HG03280 (cell line): ENCODE results near the gene PTGFRN.

Experiments used
- ATAC-seq: cut with Tn5 transposase; IDR thresholded peaks from one replicate; pipeline ENCODE4 v1.9.1; 2021; ENCODE audit warnings: mild to moderate bottlenecking, moderate library complexity; ENCODE audit not compliant: unreplicated experiment

The PTGFRN gene

DNA sequence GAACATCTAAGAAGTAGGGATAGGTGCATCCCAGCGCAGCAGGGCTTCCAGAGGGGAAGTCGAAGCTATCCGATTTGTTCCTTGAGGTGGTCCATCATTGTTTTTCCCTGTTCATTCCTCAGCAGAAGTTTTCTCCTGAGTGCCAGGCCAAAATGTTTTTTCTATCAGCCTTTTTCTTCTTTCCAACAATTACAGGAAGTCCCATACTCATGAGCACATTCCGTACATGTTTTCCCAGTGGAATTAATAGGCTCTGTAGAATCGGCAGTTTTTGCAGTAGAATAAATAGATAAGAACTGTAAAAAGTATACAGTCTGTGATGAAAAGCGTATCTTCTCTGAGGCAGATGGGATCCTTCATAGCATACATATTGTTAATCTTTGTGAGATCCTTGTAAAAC lies 116.6 kb downstream of the PTGFRN start:
- no peak for ATAC-seq

DNA sequence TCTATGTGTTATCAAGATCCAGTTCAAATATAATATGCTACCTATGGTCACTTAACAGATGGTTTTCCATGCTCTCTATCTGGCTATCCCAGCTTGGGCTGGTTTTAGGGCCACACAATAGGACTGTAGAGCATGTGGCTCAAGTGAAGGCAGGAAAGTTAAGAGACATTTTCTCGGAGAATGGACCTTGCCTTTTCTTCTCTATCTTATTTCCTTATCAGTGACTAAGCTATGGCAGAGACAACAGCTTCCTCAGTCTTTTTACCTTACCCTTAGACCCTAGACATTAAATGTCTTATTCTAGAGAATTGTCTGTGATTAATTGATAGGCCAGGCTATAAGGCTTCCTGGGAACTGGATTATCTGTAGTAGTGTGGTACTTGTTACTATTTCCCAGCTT lies 120.0 kb downstream of the PTGFRN start:
- no peak for ATAC-seq

DNA sequence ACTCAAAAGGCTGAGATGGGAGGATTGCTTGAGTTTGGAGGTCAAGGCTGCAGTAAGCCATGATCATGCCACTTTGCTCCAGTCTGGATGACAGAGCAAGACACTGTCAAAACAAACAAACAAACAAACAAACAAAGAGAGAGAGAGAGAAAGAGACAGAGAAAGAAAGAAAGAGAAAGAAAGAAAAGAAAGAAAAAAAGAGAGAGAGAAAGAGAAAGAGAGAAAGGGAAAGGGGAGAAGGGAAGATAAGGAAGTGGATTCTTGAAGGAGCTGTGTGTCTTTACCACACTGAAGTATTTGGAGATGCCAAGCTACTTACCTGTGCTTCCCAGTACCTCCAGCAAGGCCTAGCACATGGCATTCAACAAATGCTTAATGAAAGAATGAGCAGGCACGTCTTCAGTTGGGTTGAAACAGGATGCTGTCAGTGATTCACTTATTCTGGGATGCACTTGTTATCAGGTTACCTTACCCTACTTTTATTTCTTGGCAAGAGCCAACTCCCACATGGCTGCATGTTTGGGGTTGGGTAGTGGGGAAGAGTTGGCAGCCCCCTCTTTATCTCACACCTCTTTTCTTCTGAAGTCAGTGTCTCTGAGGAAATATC lies 120.7 kb downstream of the PTGFRN start:
- ATAC-seq = no peak

DNA sequence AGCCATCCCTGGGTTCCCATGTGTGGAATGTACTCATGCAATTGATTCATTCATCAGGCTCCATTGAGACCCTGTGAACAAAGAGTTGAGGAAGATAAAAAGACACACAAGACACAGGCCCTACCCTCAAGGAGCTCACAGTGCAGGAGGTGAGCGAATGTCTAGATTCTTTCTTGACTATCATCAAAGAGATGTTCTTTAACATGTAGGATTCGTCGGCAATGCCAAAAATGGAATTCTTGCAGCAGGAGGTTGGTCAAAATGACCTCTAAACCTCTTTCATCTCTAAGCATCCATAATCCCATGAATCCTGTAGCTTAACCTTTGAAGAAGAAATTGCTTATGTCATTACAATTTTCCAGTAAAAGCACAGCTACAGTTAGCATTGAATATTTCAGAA lies 122.5 kb downstream of the PTGFRN start:
- no peak for ATAC-seq

DNA sequence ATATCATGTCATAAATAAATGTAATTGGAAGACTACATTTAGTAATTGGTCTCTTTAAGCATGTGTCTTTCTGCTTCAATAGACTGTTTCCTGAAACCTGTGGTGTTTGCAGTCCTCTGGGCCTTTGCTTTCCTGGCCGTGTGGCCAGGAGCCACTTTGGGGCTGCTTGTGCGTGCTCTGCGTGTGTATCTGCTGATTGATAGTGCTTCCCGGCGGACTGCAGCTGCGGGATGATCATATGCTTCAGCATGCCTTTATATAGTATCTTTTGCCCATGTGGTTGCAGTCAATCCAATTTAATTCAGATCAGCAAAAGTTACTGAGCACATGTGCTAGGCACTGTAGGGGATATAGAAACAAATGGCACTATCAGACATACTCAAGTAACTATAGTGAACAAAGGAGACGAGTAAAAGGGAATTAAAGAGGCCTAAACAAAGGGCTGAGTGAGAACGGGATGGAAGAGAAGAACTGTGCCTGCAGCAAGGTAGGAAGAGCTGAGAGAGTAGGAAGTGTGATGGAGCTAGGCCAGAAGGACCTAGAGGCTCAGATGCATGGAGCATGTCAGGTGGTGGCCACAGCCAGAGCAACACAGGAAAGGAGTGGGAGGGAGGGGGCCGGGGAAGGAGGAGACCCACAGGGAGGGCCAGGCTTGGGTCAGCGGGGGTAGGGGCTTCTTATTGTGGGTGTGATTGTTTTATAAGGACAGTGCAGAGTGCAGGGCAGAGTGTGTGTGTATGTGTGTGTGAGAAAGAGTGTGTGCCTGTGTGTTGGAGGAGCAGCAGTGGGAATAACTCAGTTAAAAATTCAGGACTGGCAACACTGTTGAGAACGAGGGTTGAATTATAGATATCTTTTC lies 123.2 kb downstream of the PTGFRN start:
- no peak for ATAC-seq

DNA sequence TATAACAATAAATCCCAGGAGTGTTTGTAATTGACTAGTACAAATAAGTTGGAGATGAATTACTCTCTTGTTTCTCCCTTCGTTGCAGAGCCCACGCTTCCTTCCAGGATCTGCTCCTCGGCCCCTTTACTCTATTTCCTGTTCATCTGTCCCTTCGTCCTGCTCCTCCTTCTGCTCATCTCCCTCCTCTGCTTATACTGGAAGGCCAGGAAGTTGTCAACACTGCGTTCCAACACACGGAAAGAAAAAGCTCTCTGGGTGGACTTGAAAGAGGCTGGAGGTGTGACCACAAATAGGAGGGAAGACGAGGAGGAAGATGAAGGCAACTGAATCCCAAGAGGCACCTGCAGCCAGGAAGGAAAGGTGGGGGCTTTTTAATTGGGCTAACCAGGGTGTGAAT lies 124.1 kb downstream of the PTGFRN start:
- ATAC-seq = no peak

DNA sequence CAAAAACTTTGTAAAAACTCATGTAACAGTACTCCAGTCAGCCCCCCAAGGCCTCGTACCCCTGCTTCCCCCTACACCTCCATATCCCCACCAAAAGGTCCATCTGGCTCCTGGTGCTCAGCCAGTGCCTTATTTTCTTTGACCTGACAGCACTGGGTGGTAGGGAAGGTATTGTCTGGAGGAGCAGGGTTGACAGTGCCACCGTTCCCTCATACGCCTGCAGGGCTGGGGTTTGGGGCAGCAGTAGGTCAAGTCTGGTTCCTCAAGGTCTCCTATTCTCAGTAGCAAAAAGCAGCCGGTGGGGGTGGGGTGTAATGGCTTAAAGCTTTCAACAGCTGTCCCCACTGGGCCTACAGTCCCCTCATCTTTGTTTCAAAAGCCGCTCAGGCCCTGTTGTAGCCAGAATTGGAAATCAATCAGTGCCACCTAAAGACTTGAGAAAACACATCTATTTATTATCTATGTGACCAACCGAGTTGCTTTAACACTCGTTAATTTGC lies 125.1 kb downstream of the PTGFRN start:
- no peak for ATAC-seq

DNA sequence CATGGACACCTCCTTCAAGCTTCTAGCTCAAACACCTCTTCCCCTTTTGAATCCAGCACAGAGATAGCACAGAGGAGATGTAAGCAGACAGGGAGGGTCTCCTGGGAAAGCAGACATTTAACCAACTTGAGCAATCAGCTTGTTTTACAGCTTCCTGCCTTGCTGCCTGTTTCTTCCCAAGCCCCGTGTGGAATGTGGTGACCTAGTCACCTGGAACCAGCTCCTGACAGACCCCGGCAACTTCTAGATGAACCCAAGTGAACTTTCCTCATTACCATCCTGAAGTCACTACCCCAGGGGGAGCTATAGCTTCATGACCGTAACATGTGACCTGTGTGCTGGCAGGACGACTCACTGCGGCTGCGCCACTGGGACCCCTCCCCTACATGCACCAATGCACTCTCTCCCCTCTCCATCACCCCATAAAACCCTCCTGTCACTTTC lies 126.3 kb downstream of the PTGFRN start:
- no peak for ATAC-seq

DNA sequence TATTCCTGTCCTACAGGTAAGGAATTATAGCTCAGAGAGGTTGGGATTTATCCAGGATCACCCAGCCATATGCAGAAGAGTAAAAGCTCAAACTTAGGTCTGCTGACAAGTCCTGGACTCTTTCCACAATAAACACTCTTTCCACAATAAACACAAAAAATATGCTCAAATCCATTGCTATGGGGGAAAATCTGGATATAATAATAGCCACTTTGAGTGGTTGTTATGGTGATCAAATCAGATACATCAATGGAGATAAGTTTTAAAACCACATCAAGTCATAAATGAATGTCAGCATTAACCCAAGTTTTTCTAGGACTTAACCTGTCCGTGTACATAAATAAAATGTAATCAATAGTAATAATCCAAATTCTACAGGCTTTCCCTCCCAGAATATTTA lies 128.1 kb downstream of the PTGFRN start:
- ATAC-seq = no peak

DNA sequence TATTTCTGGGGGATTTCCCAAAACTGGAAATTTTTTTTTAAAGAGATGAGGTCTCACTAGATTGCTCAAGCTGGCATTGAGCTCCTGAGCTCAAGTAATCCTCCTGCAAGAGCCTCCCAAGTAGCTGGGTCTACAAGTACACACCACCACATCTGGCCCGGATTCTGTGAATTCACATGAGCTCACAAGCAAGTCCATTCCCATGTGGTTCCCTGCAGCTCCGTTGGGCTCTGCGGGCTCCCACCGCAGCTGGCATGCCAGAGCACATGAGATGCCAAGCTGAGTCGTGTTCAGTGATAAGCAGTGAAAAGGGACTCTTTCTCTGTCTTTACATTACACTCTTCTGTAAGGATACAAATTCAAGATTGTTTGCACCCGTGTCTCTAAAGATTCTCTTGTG lies 128.5 kb downstream of the PTGFRN start:
- ATAC-seq = no peak
